Subcutaneous adipose tissue (tissue), 4 donors: ENCODE measurements around the gene HDAC11. TPM values are rescaled to one million over a fixed set of nuclear protein-coding genes. Genes with fewer than 3 reads are reported as not detected.

ENCODE experiments used
- CTCF ChIP-seq: fragments of 450-650 bp; IDR thresholded peaks from one replicate; pipeline ENCODE4 v1.5.1; 2016; ENCODE audit warnings: low read depth, mild to moderate bottlenecking, control low read depth, antibody characterized with exemption, moderate library complexity
- total RNA-seq, 4 donors: library from RNA; depleted of rRNA; stranded (reverse); fragments of >200 nt; gene quantifications; one replicate each; pipeline ENCODE4 v1.1.0, GENCODE V29; 2016

The HDAC11 gene
- total RNA-seq, 4 donors from 2014 or later: 4.9 to 20.9 (median 10.4) TPM

- TF ChIP-seq CTCF: no peak
These were observed 29.1 kb downstream of the HDAC11 start for GRCh38 chr3:13509059-13509815.

GRCh38 chr3:13509816-13510192, 29.7 kb downstream of the HDAC11 start:
- no peak for TF ChIP-seq CTCF

GRCh38 chr3:13512451-13512850, 32.3 kb downstream of the HDAC11 start:
- no peak for TF ChIP-seq CTCF

GRCh38 chr3:13513051-13513912, 33.2 kb downstream of the HDAC11 start:
- TF ChIP-seq CTCF: no peak

GRCh38 chr3:13513913-13514517, 33.9 kb downstream of the HDAC11 start:
- no peak for TF ChIP-seq CTCF

GRCh38 chr3:13514639-13515435, 34.7 kb downstream of the HDAC11 start:
- TF ChIP-seq CTCF: no peak
